Stomach (tissue), 4 donors: ENCODE data around the gene FUT2.

Experiments used
- CTCF ChIP-seq, 7 experiments: fragments of 450-650 bp in 4 of 7; fragments of 200-600 bp in 3 of 7; sonication (generic) in 3 of 7; IDR thresholded peaks; one replicate each; pipeline ENCODE4 v1.5.1; 2016 to 2019; ENCODE audit warnings: antibody characterized with exemption in 7 of 7, control low read depth in 2 of 7, mild to moderate bottlenecking in 1 of 7
- EP300 ChIP-seq: sonication (generic); formaldehyde crosslinking; IDR thresholded peaks from one replicate; pipeline ENCODE4 v1.6.1; 2017; ENCODE audit warnings: antibody characterized with exemption
- POLR2A ChIP-seq, 4 donors: fragments of 450-650 bp; IDR thresholded peaks; one replicate each; pipeline ENCODE4 v1.6.1; 2016; ENCODE audit warnings: antibody characterized with exemption in 4 of 4, control low read depth in 2 of 4, mild to moderate bottlenecking in 1 of 4, moderate library complexity in 1 of 4
- POLR2AphosphoS5 ChIP-seq, 3 donors: sonication (generic); formaldehyde crosslinking; IDR thresholded peaks; one replicate each; pipeline ENCODE4 v1.6.1; 2016; ENCODE audit warnings: antibody characterized with exemption in 3 of 3

- TF ChIP-seq POLR2A (IDR thresholded peaks at IDR 0.05) = no peak
- TF ChIP-seq EP300 = no peak
- no peak for TF ChIP-seq CTCF (IDR thresholded peaks at IDR 0.05)
- peak; percentile 50 to 80 (median 56) for TF ChIP-seq POLR2AphosphoS5 (IDR thresholded peaks at IDR 0.05)
These were observed 25.0 kb downstream of the FUT2 start for GRCh38 chr19:48720613-48721296.
